Brain microvascular endothelial cell (primary cell): ENCODE measurements around the gene TP53INP2.

Experiments
- DNase-seq: peaks from one replicate; pipeline ENCODE4 v3.0.0-alpha.2; 2020
- H3K27ac ChIP-seq: fragments of 250-450 bp; sonication (Bioruptor Pico); 2 replicates; pipeline ENCODE4 v1.5.1; 2020; ENCODE audit warnings: mild to moderate bottlenecking, moderate library complexity
- H3K27me3 ChIP-seq: fragments of 250-450 bp; sonication (Bioruptor Pico); replicated peaks from 2 replicates; pipeline ENCODE4 v1.5.1; 2020; ENCODE audit warnings: mild to moderate bottlenecking
- H3K36me3 ChIP-seq: fragments of 250-450 bp; sonication (Bioruptor Pico); replicated peaks from 2 replicates; pipeline ENCODE4 v1.5.1; 2020; ENCODE audit warnings: mild to moderate bottlenecking
- H3K4me3 ChIP-seq: 2 replicates; pipeline ENCODE4 v1.5.1; 2011; ENCODE audit warnings: low read depth, mild to moderate bottlenecking, control low read depth, low read length, moderate library complexity
- in situ Hi-C: cut with HindIII; loops from 2 replicates; pipeline ENCODE4 v1.10.0; 2017; ENCODE audit warnings: low sequenced_read_pairs, low pct_ligation_motif_present
- TF ChIP-seq, protein P1 (sequence below): IDR thresholded peaks from 2 replicates; pipeline ENCODE4 v1.5.1; 2011; ENCODE audit warnings: low read depth, mild to moderate bottlenecking, moderate library complexity, low read length, control low read depth, inconsistent platforms; ENCODE audit errors: missing control alignments

The TP53INP2 gene

DNA sequence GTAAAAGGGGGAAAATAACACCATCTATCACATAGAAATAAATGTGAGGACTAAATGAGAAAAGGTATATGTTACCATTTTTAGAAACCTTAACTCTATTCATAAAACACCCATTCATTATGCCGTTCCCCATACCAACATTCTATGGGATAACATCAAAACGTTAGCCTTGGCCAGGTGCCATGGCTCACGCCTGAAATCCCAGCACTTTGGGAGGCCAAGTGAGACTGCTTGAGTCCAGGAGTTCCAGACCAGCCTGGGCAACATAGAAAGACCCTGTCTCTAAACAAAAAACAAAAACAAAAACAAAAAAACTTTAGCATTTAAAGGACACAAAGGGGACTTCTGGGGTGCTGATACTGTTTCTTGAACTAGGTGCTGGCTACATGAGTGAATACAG lies 28.6 kb upstream of the TP53INP2 start:
- Histone ChIP-seq H3K27ac (no peak overlapping the region), H3K36me3 (no peaks in the 10 kb centered on the region), H3K4me3 (no peak overlapping the region), H3K27me3 (no peaks in the 10 kb centered on the region)
- in situ Hi-C loops = no loop called here
- no peak for DNase-seq
- TF ChIP-seq, protein P1, sequence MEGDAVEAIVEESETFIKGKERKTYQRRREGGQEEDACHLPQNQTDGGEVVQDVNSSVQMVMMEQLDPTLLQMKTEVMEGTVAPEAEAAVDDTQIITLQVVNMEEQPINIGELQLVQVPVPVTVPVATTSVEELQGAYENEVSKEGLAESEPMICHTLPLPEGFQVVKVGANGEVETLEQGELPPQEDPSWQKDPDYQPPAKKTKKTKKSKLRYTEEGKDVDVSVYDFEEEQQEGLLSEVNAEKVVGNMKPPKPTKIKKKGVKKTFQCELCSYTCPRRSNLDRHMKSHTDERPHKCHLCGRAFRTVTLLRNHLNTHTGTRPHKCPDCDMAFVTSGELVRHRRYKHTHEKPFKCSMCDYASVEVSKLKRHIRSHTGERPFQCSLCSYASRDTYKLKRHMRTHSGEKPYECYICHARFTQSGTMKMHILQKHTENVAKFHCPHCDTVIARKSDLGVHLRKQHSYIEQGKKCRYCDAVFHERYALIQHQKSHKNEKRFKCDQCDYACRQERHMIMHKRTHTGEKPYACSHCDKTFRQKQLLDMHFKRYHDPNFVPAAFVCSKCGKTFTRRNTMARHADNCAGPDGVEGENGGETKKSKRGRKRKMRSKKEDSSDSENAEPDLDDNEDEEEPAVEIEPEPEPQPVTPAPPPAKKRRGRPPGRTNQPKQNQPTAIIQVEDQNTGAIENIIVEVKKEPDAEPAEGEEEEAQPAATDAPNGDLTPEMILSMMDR = no peak

DNA sequence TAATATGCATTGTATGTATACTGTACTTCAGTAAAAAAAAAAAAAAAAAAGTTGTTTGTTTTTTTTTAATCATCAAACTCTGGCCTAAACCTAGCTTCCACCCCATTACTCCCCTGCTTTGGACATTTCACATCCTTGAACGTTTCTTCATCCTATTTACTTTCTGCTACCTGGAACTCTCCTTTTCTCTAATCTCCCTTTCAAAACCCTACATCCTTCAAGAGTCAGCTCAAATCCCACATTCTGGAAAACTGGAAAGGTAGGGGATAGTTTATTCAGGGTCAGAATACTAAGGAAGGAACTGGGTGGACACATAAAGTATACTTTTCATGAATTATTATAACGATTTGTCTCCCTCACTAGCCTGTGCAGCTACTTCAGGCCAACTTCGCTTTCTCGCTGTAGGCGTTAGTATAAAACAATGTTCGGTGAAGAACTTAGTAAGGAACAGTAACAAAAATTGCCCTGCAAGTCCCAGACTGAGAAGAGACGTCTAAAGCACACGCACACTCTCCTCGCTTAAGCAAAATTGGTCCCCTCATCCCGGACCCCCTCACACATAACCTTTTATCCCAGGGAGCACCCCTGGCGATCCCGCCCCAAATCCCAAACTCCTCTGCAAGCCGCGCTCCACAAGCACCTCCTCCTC lies 28.0 kb upstream of the TP53INP2 start:
- in situ Hi-C loops = no loop called here
- Histone ChIP-seq H3K27ac (no peak overlapping the region), H3K27me3 (no peaks in the 10 kb centered on the region), H3K36me3 (no peaks in the 10 kb centered on the region), H3K4me3 (peak overlapping the region; percentile 87)
- DNase-seq = no peak
- TF ChIP-seq, protein P1 = no peak

DNA sequence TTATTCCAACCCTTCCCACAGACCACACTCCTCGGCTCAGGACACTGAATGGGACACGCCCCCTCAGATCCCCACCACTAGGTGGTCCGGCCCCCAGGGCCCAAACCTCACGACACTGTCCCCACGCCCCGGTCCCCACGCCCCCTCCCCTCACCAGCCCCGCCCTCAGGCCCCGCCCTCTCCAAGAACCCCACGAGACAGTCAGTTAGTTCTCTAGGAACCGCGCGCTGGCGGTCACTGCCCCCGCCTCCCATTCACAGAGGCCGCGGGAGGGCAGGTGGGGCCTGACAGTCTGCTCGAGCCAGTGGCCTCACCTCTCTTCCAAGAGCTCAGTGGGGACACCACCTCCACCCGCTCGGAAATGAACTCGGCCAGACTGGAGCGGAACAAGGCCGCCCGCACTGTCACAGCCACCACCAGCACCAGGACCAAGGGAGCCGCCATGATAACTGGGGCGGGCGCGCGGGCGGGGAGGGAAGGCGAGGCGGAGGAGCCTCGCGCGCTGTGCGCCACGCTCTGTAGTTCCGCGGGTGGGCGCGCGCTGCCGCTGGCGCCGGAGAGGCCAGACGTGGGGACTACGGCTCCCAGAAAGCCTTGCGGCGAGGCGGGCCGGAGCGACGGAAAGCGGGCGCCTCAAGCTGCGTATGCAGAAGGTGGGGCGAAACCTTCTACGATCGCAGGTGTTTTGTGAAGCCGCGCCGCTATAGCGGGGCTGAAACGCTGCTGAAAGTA lies 27.3 kb upstream of the TP53INP2 start, which contains the start of gene PIGU:
PIGU (minus strand) TSS at position 451 of the 732 bp plus-strand sequence; CDS start at position 444, 7 bp downstream.
- in situ Hi-C loops = no loop called here
- DNase-seq = peak; percentile 91
- Histone ChIP-seq H3K36me3 (no peaks in the 10 kb centered on the region), H3K4me3 (peak within 1 kb of the TSS; percentile 87), H3K27me3 (no peaks in the 10 kb centered on the region), H3K27ac (peak within 1 kb of the TSS; percentile 63)
- TF ChIP-seq, protein P1 = no peak

DNA sequence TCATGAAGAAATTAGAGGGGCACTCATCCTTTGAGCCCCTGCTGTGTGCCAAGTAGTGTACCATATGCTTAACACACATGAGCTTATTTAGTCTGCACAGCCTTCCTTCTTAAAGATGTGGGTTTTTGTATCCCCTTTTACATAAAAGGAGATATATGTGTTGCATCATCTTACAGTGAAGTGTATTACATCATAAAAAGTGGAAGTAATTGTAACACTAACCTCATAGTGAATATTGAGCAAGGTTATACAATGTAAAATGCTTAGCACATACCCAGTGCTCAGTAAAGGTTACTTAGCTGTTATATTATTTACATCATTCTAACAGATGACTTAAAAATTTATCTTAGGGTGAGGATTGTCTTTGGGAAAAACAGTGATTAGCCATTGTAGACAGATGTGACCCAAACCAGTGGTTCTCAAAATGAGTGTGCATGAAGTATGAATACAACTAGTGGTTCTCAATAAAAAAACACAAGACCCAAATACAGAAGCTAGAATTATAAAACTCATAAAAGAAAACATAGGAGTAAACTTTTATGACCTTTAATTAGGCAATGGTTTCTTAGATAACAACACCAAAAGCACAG lies 23.5 kb upstream of the TP53INP2 start:
- Histone ChIP-seq H3K4me3 (no peak overlapping the region), H3K27me3 (no peaks in the 10 kb centered on the region), H3K36me3 (no peaks in the 10 kb centered on the region), H3K27ac (no peak overlapping the region)
- in situ Hi-C loops = no loop called here
- TF ChIP-seq, protein P1 = no peak
- DNase-seq = no peak

DNA sequence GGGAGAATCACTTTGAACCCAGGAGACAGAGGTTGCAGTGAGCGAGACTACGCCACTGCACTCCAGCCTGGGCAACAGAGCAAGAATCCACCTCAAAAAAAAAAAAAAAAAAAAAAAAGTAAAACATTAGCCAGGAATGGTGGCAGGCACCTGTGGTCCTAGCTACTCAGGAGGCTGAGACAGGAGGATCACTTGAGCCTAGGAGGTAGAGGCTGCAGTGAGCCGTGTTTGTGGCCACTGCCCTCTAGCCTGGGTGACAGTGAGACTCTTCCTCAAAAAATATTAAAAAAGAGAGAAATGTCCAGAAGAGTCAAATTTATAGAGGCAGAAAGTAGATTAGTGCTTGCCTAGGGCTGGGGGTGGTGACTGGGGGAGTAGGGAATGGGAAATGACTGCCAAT lies 20.5 kb upstream of the TP53INP2 start:
- in situ Hi-C loops = no loop called here
- no peaks in the 10 kb centered on the region for H3K27me3 ChIP-seq
- H3K27ac ChIP-seq = no peak overlapping the region
- no peaks in the 10 kb centered on the region for H3K36me3 ChIP-seq
- no peak overlapping the region for H3K4me3 ChIP-seq
- DNase-seq = no peak
- TF ChIP-seq, protein P1 = no peak
